ENCODE results near the gene RPL5. TPM values are rescaled to one million over a fixed set of nuclear protein-coding genes. Genes with fewer than 3 reads are reported as not detected.

Gene RPL5
- total and polyA plus RNA-seq, 2 donors (not counting 1 experiment from before 2014, with no cell fraction given), result 1,198 to 2,145 TPM

DNA sequence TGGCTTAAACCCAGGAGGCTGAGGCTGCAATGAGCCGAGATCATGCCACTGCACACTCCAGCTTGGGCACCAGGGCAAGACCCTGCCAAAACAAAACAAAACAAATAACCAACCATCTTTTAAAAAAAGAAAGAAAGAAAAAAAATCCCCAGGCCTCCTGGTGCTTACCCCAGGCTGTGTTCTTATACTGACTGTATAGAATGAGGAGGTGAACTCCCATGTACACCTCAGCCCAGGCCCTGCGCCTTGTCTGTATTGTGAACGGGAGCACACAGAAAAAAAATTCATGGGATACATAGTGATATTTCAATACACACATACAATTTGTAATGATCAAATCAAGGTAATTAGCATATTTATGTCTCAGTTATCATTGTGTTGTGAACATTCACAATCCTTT lies 14.1 kb downstream of the RPL5 start:
- H3K9ac ChIP-seq (ENCODE audit: insufficient read depth, low read length), result no peak overlapping the region
- peaks cover 11% of the 10 kb centered on the region for H3K36me3 ChIP-seq (ENCODE audit: control insufficient read depth, insufficient read depth, low read length)
- no peaks in the 10 kb centered on the region for H4K20me1 ChIP-seq (ENCODE audit: control insufficient read depth, extremely low read depth, insufficient read depth, low read length)
- DNase-seq (ENCODE audit: low read depth in 2 of 2), result no peak
- no peak overlapping the region for H3K4me2 ChIP-seq (ENCODE audit: extremely low read depth, insufficient read depth, low read length)
- no peak overlapping the region for H2AFZ ChIP-seq (ENCODE audit: low read length)
- H3K4me3 ChIP-seq (replicated peaks in 1 of 4; ENCODE audit: control extremely low read depth in 1 of 4, insufficient read depth in 1 of 4, low read depth in 3 of 4, low read length in 4 of 4), result no peak overlapping the region
- TF ChIP-seq, protein P1, sequence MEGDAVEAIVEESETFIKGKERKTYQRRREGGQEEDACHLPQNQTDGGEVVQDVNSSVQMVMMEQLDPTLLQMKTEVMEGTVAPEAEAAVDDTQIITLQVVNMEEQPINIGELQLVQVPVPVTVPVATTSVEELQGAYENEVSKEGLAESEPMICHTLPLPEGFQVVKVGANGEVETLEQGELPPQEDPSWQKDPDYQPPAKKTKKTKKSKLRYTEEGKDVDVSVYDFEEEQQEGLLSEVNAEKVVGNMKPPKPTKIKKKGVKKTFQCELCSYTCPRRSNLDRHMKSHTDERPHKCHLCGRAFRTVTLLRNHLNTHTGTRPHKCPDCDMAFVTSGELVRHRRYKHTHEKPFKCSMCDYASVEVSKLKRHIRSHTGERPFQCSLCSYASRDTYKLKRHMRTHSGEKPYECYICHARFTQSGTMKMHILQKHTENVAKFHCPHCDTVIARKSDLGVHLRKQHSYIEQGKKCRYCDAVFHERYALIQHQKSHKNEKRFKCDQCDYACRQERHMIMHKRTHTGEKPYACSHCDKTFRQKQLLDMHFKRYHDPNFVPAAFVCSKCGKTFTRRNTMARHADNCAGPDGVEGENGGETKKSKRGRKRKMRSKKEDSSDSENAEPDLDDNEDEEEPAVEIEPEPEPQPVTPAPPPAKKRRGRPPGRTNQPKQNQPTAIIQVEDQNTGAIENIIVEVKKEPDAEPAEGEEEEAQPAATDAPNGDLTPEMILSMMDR (conservative IDR thresholded peaks at IDR 0.05 in 1 of 2, IDR thresholded peaks at IDR 0.05 in 1 of 2; ENCODE audit: low read depth in 1 of 2, low read length in 2 of 2), result no peak
- no peak for TF ChIP-seq EZH2 (IDR thresholded peaks at IDR 0.05; ENCODE audit: low read length, missing control alignments)
- H3K27ac ChIP-seq (ENCODE audit: insufficient read depth, low read length), result no peak overlapping the region
- H3K79me2 ChIP-seq (ENCODE audit: control insufficient read depth, insufficient read depth, low read length), result peaks cover 2% of the 10 kb centered on the region
- H3K9me3 ChIP-seq (ENCODE audit: control insufficient read depth, insufficient read depth, low read depth, low read length), result no peaks in the 10 kb centered on the region
- H3K4me1 ChIP-seq (ENCODE audit: control insufficient read depth, extremely low read depth, insufficient read depth, low read length), result no peaks in the 10 kb centered on the region
- H3K27me3 ChIP-seq (ENCODE audit: control insufficient read depth, insufficient read depth, low read length), result no peaks in the 10 kb centered on the region

DNA sequence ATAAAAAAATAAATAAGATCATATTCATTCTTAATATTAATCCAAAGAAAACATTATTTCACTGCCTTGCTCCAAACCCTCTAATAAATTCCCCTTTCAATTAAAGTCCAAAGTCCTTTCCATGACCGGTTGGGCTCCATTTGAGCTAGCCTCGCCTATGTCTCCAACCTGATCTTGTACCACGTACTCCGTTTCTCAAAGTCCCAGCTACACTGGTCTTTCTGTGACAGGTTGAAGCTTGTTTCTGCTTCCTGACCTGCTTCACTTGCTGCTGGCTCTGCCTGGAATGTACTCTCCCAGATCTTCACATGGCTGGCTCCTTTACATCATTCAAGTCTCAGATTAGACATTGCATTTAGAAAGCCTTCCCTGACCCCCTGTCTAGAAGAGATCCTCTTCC lies 16.4 kb downstream of the RPL5 start:
- H3K27me3 ChIP-seq (ENCODE audit: control insufficient read depth, insufficient read depth, low read length), result no peaks in the 10 kb centered on the region
- no peak overlapping the region for H3K9ac ChIP-seq (ENCODE audit: insufficient read depth, low read length)
- H2AFZ ChIP-seq (ENCODE audit: low read length), result no peak overlapping the region
- H3K4me2 ChIP-seq (ENCODE audit: extremely low read depth, insufficient read depth, low read length), result no peak overlapping the region
- no peak overlapping the region for H3K4me3 ChIP-seq (replicated peaks in 1 of 4; ENCODE audit: control extremely low read depth in 1 of 4, insufficient read depth in 1 of 4, low read depth in 3 of 4, low read length in 4 of 4)
- H3K27ac ChIP-seq (ENCODE audit: insufficient read depth, low read length), result no peak overlapping the region
- no peaks in the 10 kb centered on the region for H3K79me2 ChIP-seq (ENCODE audit: control insufficient read depth, insufficient read depth, low read length)
- H3K9me3 ChIP-seq (ENCODE audit: control insufficient read depth, insufficient read depth, low read depth, low read length), result no peaks in the 10 kb centered on the region
- DNase-seq (ENCODE audit: low read depth in 2 of 2), result no peak
- H4K20me1 ChIP-seq (ENCODE audit: control insufficient read depth, extremely low read depth, insufficient read depth, low read length), result no peaks in the 10 kb centered on the region
- TF ChIP-seq, protein P1 (conservative IDR thresholded peaks at IDR 0.05 in 1 of 2, IDR thresholded peaks at IDR 0.05 in 1 of 2; ENCODE audit: low read depth in 1 of 2, low read length in 2 of 2), result no peak
- no peak for TF ChIP-seq EZH2 (IDR thresholded peaks at IDR 0.05; ENCODE audit: low read length, missing control alignments)
- no peaks in the 10 kb centered on the region for H3K4me1 ChIP-seq (ENCODE audit: control insufficient read depth, extremely low read depth, insufficient read depth, low read length)
- H3K36me3 ChIP-seq (ENCODE audit: control insufficient read depth, insufficient read depth, low read length), result peaks cover 4% of the 10 kb centered on the region

DNA sequence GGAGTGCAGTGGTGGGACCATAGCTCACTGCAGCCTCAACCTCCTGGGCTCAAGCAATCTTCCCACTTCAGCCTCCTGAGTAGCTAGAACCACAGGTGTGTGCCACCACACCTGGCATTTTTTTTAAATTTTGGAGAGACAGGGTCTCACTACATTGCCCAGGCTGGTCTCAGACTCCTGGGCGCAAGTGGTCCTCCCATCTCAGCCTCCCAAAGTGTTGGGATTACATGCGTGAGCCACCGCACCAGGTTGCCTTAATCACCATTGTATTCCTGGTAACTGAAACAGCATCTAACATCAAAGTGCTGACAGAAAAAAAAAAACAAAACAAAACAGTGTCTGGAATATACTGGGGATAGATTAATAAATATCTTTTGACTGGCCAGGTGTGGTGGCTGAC lies 18.2 kb downstream of the RPL5 start:
- no peak overlapping the region for H3K4me3 ChIP-seq (replicated peaks in 1 of 4; ENCODE audit: control extremely low read depth in 1 of 4, insufficient read depth in 1 of 4, low read depth in 3 of 4, low read length in 4 of 4)
- no peak overlapping the region for H3K9ac ChIP-seq (ENCODE audit: insufficient read depth, low read length)
- DNase-seq (ENCODE audit: low read depth in 2 of 2), result no peak
- no peak overlapping the region for H2AFZ ChIP-seq (ENCODE audit: low read length)
- H3K27me3 ChIP-seq (ENCODE audit: control insufficient read depth, insufficient read depth, low read length), result no peaks in the 10 kb centered on the region
- H3K27ac ChIP-seq (ENCODE audit: insufficient read depth, low read length), result no peak overlapping the region
- H3K4me2 ChIP-seq (ENCODE audit: extremely low read depth, insufficient read depth, low read length), result no peak overlapping the region
- H3K36me3 ChIP-seq (ENCODE audit: control insufficient read depth, insufficient read depth, low read length), result no peaks in the 10 kb centered on the region
- no peaks in the 10 kb centered on the region for H3K79me2 ChIP-seq (ENCODE audit: control insufficient read depth, insufficient read depth, low read length)
- TF ChIP-seq, protein P1 (conservative IDR thresholded peaks at IDR 0.05 in 1 of 2, IDR thresholded peaks at IDR 0.05 in 1 of 2; ENCODE audit: low read depth in 1 of 2, low read length in 2 of 2), result no peak
- TF ChIP-seq EZH2 (IDR thresholded peaks at IDR 0.05; ENCODE audit: low read length, missing control alignments), result no peak
- no peaks in the 10 kb centered on the region for H3K4me1 ChIP-seq (ENCODE audit: control insufficient read depth, extremely low read depth, insufficient read depth, low read length)
- H3K9me3 ChIP-seq (ENCODE audit: control insufficient read depth, insufficient read depth, low read depth, low read length), result no peaks in the 10 kb centered on the region
- no peaks in the 10 kb centered on the region for H4K20me1 ChIP-seq (ENCODE audit: control insufficient read depth, extremely low read depth, insufficient read depth, low read length)

Data from fibroblast of lung (primary cell).